Non-pigmented ciliary epithelial cell (primary cell): ENCODE data around the gene MMP20.

Experiments used
- DNase-seq: peaks from one replicate; pipeline ENCODE4 v3.0.0-alpha.2; 2010; ENCODE audit warnings: low read depth

Gene MMP20

GRCh38 chr11:102559839-102560238, 65.3 kb downstream of the MMP20 start:
- no peak for DNase-seq

- no peak for DNase-seq
Measured at GRCh38 chr11:102555091-102555490, 70.0 kb downstream of the MMP20 start.

GRCh38 chr11:102553835-102554282, 71.3 kb downstream of the MMP20 start:
- no peak for DNase-seq

GRCh38 chr11:102552447-102553194, 72.5 kb downstream of the MMP20 start:
- no peak for DNase-seq

GRCh38 chr11:102552020-102552419, 73.1 kb downstream of the MMP20 start:
- no peak for DNase-seq

- no peak for DNase-seq
Measured at GRCh38 chr11:102551169-102551781, 73.9 kb downstream of the MMP20 start.

- no peak for DNase-seq
Measured at GRCh38 chr11:102546923-102547471, 78.1 kb downstream of the MMP20 start.

GRCh38 chr11:102546427-102546826, 78.7 kb downstream of the MMP20 start:
- DNase-seq = no peak

GRCh38 chr11:102545701-102546100, 79.4 kb downstream of the MMP20 start:
- no peak for DNase-seq

- no peak for DNase-seq
Measured at GRCh38 chr11:102544594-102544993, 80.5 kb downstream of the MMP20 start.

- no peak for DNase-seq
Measured at GRCh38 chr11:102539567-102539966, 85.6 kb downstream of the MMP20 start.

- DNase-seq = no peak
Measured at GRCh38 chr11:102538932-102539331, 86.2 kb downstream of the MMP20 start.

GRCh38 chr11:102534261-102534872, 90.8 kb downstream of the MMP20 start:
- DNase-seq = no peak

GRCh38 chr11:102530558-102530957, 94.6 kb downstream of the MMP20 start, which contains the start of gene MMP7:
Gene MMP7 (minus strand): TSS chr11:102530747. CDS start chr11:102530700, 47 bp downstream.
- no peak for DNase-seq

GRCh38 chr11:102528618-102529017, 96.5 kb downstream of the MMP20 start:
- no peak for DNase-seq

GRCh38 chr11:102527684-102528083, 97.4 kb downstream of the MMP20 start:
- no peak for DNase-seq

GRCh38 chr11:102527041-102527440, 98.1 kb downstream of the MMP20 start:
- no peak for DNase-seq
